ENCODE results near the gene GADL1.

GADL1 gene

GRCh38 chr3:30691249-30691880, 203.1 kb downstream of the GADL1 start:
- DNase-seq = no peak

GRCh38 chr3:30690199-30690598, 204.3 kb downstream of the GADL1 start:
- DNase-seq = no peak

- DNase-seq = no peak
Observed at GRCh38 chr3:30688776-30689641, 205.5 kb downstream of the GADL1 start.

GRCh38 chr3:30687930-30688570, 206.4 kb downstream of the GADL1 start:
- DNase-seq = no peak

- no peak for DNase-seq
Observed at GRCh38 chr3:30686799-30687198, 207.7 kb downstream of the GADL1 start.

- no peak for DNase-seq
Observed at GRCh38 chr3:30686176-30686575, 208.3 kb downstream of the GADL1 start.

GRCh38 chr3:30685267-30685667, 209.2 kb downstream of the GADL1 start:
- DNase-seq = no peak

GRCh38 chr3:30684356-30684755, 210.1 kb downstream of the GADL1 start:
- no peak for DNase-seq

GRCh38 chr3:30683769-30684168, 210.7 kb downstream of the GADL1 start:
- no peak for DNase-seq

GRCh38 chr3:30682434-30683155, 211.9 kb downstream of the GADL1 start:
- DNase-seq = no peak

GRCh38 chr3:30681649-30682211, 212.7 kb downstream of the GADL1 start:
- DNase-seq = no peak

GRCh38 chr3:30680789-30681648, 213.4 kb downstream of the GADL1 start:
- DNase-seq = no peak

GRCh38 chr3:30679045-30679444, 215.4 kb downstream of the GADL1 start:
- DNase-seq = no peak

GRCh38 chr3:30677347-30677685, 217.1 kb downstream of the GADL1 start:
- no peak for DNase-seq

- DNase-seq = no peak
Observed at GRCh38 chr3:30676424-30677346, 217.8 kb downstream of the GADL1 start.

Data from CD4-positive, alpha-beta T cell treated with Interleukin-12 subunit alpha and Interleukin-12 subunit beta, for 1 hour (primary cell).